NCI-H774 (cell line): Measurements from ENCODE around the gene SF3B6.
"Not testable (repeated sequence)": the region's sequence is repeated elsewhere in the genome, so short reads cannot be mapped to it uniquely, and the experiment has no call there.

Experiments used
- DNase-seq: peaks from one replicate; lab custom pipeline; 2025; lab: John Stamatoyannopoulos, UW

Gene SF3B6

GRCh38 chr2:24050041-24050979, 25.8 kb downstream of the SF3B6 start:
- no peak for DNase-seq

- DNase-seq: peak; percentile 58
These were observed 26.6 kb downstream of the SF3B6 start, which contains the start of gene FKBP1B for GRCh38 chr2:24049485-24050021. Gene FKBP1B (plus strand): TSS chr2:24049741. CDS start chr2:24049850, 109 bp downstream.

DNA sequence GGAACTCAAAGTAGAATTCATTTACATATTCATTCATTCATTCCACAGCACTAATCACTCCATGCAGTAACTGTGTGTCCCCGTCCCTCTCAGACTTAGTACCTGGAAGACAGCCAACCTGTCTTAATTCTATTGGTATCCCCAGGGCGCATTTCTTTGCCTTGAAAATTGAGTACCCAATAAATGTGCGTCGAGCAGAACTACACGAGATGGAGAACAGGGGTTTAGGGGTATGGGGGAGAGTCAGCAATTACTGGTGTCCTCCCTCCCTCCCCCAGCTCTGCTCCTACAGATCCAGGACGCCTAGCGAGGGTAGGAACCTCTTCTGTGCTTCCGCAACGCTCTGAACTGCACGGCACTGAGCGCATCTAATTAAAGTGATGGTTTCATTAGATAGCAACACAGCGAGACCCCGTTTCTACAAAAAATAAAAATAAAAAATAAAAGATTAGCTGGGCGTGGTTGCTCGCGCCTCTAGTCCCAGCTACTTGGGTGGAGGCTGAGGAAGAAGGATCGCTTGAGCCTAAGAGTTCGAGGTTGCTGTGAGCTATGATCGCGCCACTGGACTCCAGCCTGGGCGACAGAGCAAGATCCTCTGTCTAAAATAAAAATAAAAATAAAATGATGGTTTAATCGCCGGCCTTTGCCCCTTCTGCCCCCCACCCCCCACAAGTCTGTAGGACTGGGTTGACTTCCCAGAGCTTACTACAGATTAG, 27.2 kb downstream of the SF3B6 start:
- DNase-seq: no peak

- DNase-seq: no peak
These were observed 28.5 kb downstream of the SF3B6 start for GRCh38 chr2:24047703-24048033.

DNA sequence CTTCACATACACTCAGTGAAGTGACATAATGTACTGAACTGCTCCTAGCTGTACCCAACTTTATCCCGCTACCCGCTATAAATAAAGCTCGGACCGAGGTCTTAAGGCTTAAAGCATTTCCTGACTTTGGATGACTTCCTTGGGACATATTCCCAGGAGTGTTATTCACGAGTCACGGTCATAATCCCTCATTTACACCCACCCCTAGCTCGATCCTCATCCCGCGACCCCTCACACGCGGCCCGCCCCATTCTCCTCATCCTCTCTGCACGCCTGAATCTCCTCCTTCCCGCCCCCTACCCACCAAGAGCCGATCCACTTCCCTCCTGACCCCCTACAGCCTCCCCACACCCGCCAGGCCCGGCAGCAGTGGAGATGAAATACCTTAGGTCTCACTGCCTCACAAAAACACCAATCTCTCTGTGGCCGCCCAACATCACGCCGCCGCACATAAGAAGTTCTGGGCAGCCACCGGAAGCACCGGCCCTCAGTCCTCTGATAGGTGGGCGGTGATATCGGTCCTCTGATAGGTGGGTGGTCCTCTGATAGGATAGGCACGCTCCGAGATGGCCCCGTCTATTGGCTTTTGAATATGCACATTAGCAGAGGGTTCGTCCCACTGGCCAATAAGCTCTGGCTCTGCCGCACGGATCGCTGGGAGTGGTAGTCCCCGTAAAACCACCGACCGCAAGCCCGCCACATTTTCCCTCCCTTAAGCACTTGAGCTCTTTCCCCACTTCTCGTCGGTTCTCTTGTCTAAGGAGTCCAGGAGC, 29.0 kb downstream of the SF3B6 start, which contains the start of gene WDCP:
Gene WDCP, minus strand, starts transcription at position 462 of the 773 bp plus-strand sequence. CDS start 7,897 bp downstream, outside the sequence.
- peak; percentile 95 for DNase-seq

DNA sequence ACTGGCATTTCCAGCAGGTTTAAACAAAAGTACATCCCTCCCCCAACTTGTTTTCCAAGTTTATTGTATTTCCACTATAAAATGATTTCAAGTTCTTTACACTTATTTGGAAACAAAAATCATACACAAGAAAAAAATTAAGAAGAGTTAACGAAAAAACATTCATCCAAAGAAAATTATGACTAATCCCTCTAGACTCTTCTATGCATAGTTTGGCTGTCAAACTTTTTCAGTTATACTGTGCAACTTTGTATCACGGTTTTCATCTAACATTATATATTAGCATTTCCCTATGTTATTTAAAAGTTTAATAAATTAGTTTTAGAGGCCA, 29.6 kb downstream of the SF3B6 start:
- no peak for DNase-seq

GRCh38 chr2:24045511-24046508, 30.3 kb downstream of the SF3B6 start:
- DNase-seq: no peak

GRCh38 chr2:24043133-24043532, 33.0 kb downstream of the SF3B6 start:
- not testable (repeated sequence) for DNase-seq

- no peak for DNase-seq
These were observed 35.6 kb downstream of the SF3B6 start for GRCh38 chr2:24040511-24040910.

DNA sequence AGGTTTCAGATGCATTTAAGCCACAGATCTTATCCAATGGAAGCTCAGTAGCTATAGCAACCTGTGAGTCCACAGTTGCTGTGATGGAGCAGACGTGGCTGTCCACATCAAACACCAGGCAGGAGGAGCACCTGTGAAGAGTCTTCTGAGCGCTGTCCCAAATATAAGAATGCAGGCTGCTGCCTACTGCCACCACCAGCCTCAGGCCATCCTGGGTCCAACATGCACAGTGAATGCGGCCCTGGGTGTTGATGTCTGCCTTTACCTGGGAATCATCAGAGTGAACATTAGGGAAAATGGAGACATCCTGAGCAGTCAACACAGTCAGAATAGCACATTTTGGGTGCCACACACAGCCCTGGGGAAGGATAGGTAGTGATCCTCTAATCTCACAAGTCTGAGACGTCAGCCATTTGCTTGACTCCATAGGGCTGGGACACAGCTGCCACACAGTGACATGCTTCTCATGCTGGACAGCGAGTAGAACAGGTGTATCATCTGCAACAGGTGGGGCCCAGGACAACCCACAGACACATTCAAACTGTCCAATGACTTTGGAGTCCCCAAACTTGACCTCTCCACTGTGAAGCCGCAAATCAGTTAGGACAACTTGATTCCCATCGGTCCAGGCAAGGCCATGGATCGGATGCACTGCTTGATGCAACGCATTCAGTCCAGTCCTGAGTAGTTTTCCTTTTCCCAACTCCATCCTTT, 37.2 kb downstream of the SF3B6 start:
- no peak for DNase-seq

GRCh38 chr2:24026233-24026632, 49.9 kb downstream of the SF3B6 start:
- DNase-seq: no peak

GRCh38 chr2:24024996-24025663, 51.0 kb downstream of the SF3B6 start:
- DNase-seq: no peak

DNA sequence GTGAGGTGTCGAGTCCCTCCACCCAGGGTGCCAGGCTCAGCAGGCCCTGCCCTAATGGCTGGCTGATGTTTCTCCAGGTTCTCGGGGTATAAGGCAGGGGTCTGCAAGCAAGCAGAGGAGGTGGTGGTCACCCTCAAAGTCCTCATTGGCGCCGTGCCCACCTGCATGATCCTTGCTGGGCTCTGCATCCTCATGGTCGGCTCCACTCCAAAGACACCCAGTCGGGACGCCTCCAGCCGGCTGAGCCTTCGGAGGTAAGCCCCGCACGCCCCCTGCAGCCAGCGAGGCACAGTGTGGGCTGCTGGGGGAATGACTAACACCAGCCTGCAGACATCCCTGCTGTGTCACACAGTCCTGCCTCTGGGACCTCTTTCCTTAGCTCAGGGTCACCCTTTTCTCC, 52.1 kb downstream of the SF3B6 start:
- no peak for DNase-seq

GRCh38 chr2:24022975-24023575, 53.1 kb downstream of the SF3B6 start:
- DNase-seq: no peak

DNA sequence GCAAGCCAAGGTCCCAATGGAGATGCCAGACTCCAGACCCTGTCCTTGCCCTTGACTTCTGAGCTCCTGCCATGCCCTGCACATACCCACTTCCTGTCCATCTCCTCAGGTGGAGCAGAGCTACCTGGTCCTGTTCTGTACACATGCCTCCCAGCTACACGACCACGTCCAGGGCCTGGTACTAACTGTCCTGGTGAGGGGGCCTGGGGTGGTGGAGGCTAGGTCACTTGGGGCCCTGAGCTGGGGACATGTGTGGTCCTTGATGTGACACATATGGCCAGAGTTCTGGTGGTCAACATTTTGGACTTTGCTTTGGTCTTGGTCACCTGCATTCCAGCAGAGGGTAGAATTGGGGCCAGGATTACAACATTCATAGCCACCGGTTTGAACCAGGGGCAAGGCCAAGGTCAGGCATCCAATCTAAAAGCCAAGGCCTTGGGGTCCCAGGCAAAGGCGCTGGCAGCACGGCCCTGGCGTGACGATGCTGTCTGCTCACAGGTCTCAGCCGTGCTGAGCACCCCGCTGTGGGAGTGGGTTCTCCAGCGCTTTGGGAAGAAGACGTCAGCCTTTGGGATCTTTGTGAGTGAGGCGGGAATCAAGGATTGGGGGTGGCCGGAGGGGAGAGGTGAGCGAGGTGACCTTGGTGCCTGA, 53.7 kb downstream of the SF3B6 start:
- no peak for DNase-seq

DNA sequence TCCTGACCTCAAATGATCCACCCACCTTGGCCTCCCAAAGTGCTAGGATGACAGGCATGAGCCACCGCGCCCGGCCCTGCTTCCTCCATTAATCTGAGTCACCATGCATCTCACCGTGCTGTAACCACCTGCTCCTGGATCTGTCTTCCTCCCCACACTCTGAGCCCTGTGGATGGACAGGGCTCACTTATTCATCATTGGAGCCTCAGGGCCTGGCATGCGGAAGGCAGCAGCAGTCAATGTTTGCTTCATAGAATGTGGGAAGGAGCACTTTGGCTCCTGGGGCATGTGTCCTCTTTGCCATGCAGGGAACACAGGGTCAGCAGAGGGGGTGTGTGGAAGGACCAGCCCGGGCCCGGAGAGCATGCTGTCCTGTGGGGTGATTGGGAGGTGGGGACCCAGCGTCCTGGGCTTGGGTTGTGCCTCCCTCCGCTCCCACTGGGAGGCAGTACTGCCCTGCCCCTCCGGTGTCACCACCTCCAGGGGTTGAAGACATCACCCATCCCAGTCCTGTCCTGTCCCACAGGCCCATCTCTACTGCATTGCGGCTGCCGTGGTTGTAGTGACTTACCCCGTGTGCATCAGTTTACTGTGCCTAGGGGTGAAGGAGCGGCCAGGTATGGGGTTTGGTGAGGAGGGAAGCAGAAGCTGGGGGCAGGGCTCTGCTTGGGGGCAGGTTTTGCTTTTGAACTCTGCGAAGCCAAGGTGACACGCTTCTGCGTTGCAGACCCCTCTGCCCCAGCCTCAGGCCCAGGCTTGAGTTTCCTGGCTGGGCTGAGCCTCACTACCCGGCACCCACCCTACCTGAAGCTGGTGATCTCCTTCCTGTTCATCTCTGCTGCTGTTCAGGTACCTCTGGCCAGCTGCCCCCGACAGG, 54.8 kb downstream of the SF3B6 start:
- no peak for DNase-seq

GRCh38 chr2:24020244-24020643, 55.9 kb downstream of the SF3B6 start:
- no peak for DNase-seq

DNA sequence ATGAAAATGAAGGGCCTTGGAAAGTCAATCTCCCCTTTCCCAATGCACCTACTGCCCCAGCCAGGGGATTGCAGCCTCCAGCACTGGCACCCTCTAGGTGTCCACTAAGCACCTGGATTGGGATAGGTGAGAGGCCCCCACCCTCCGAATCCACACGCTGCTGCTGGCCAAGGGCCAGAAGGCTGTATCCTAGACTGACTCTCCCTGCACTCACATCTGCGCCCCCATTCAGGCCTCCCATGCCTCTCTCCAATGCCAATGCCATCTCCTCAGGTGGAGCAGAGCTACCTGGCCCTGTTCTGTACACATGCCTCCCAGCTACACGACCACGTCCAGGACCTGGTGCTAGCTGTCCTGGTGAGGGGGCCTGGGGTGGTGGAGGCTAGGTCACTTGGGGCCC, 56.4 kb downstream of the SF3B6 start:
- no peak for DNase-seq
